ENCODE results near the gene PRDM2.
A peak's percentile ranks its signal among the peaks of the same experiment; 100 is the strongest.
"Not testable (repeated sequence)": the region's sequence is repeated elsewhere in the genome, so short reads cannot be mapped to it uniquely, and the experiment has no call there.

PRDM2 gene

DNA sequence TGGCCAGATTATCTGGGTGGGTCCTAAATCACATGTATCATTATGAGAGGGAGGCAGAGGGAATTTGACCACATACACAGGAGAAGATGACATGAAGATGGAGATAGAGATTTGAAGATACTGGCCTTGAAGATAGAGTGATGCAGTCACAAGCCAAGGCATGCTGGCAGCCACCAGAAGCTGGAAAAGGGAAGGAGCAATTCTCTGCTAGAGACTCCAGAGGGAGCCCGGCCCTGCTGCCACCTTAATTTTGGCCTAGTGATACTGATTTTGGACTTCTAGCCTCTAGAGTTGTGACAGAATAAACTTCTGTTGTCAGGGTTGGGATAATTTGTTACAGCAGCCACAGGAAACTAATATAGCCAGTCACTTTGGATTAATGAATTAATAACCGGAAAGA lies 2.2 kb upstream of the PRDM2 start:
- no peak for DNase-seq (ENCODE audit: low read depth in 2 of 2)

DNA sequence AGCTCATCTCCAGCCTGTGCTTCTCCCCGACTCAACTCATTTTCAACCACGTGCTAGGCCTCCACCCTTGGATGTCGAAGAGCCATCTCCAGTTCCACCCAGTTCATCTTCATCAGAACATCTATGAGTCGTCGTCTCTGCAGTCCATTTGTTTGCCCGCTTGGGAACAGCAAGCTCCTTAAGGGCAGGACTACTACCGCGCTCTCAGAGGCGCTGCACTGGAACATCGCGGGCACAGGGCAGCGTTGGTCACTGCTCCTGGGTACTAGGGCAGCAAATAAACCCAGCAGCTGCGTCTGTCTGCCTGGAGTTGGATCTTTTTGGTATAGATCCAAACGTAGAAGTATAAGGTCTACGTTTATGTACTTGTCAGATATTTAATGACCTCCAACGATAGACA lies 478 bp upstream of the PRDM2 start:
- DNase-seq (ENCODE audit: low read depth in 2 of 2) = no peak

DNA sequence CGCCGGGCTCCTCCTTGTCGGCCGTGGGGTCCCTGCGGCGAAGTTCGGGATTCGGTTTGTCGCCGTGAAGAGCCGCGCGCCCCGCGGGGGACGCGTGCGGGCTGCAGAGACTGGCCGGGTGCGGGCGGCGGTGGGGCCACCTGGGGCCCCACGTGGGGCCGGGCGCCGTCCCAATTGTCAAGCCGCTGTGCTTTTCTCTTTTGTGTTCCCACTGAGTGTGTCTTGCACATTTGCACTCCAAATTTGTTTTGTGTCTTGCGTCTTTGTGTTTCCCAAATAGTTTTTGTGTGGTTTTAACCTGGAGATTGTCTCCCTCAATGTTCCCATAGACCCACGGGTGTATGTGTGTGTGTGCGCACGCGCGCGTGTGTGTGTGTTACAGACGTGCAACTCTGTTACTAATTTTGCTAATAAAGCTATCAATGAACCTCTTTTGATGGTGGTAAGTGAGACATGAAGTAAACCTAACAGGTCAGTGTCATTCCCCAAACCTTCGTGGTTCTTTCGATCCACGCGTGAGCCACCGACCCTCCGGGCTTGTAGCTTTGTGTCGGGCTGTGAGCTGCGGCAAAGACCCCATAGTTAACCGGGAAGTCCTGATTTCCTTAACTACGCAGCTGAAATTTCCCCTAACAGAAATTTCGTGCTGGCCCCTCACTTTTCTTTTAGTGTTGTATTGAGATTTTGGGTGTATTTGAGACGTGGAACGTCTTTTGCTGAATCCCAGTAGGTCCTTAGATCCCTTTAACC lies 708 bp downstream of the PRDM2 start:
- peak in 1 of 2 donors; percentile 11 for DNase-seq (ENCODE audit: low read depth in 2 of 2)

DNA sequence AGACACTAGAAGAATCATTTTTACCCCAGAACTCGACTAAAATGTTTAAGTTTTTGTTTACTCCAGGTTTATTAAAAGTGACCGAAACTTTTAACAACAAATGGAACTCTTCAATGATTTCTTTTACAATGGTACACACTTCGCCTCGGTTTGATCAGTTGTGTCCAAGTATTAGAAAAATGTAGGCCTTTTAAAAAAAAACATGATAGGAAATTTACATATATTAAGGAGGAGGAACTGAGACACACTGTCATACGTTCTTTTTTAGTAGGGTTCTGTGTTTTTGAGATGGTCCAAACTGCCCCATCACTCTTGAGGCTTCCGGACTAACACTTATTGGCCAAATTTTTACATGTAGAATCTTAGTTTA lies 1.3 kb downstream of the PRDM2 start:
- DNase-seq (ENCODE audit: low read depth in 2 of 2) = no peak

DNA sequence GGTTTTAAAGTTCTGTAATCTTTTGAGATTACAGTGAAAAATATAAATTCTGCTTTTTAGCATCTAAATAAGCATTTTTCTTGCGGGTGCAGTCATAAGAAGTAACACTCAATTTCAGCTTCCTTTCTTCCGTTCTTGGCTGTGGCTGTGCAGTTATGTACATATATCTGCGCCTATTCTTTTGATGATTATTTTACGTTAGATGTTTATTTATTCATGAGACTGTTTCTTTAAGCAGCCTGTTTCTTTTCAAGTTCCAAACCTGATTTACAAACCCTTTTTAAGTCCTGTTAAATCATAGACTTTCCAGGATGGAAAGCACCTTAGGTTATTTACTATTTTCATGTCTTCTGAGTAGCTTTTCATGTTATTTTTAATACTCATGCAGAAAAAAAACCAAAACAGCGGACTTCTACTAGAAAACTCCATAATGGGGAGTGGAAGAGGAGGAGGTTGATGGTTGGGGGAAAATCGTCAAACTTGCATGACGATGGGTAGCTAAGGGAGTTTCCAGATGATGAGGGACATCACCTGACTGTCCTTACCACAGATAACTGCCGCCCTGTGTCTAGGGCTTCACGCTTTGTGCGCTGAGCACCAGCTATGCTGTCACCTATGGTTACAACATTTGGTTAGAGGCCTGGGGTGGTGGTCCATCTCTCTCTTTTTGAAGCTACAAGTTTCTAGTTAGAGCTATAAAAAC lies 2.6 kb downstream of the PRDM2 start:
- DNase-seq (ENCODE audit: low read depth in 2 of 2) = peak; percentile 4 to 38

DNA sequence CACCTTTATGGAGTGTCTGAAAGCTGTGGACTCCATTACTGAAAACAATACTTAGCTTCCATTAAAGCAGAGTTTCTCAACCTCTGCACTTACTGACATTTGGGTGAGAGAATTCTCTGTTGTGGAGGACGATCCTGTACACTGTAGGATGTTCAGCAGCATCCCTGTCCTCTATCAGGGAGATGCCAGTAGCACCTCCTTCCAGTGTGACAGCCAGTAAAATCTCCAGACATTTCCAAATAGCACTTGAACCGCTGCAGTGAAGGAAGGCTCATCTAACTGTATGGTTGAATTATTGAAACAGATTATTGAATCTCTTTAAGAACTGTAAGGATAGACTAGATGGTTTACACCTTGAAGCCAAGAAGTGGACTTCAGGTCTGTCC lies 3.1 kb downstream of the PRDM2 start:
- no peak for DNase-seq (ENCODE audit: low read depth in 2 of 2)

DNA sequence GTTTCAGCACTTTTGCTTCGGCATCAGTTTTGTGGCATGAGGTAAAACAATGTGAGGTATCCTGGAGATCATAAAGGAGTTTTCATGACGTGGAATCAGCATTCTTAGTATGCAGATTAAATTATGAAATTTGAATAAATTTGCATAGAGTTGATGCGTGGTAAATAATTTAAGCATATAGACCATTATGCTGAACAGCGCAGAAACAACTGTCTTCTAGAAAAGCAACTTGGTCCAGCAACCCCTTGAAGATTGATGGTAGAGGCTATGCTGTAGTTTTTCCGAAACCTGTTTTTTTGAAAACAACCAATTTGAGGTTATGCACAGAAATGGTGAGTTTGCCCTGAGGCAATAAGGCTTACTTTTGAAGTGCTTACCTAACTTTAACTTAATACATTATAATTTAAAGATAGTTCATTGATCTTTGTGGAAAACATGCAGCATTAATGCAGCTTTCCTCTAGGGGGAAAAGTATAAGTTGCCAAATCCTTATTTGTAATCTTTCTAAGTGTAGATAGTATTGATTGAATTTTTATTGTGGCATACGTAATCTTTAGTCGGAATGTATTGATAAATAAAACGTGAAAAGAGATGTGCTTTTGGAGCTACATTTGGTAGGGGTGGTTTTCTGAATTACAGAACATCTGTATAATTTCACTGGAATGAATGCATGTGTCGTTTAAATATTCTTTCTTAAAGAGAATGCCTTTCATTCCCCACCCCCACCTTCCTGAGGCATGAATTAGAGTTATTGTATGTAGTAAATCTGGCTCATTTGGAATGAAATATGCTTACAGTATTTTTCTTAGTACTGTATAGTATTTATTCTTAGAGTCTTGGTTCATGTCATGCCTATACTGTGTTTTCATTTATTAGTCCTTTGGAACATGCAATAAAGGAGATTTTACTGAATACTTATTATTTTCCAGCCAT lies 3.8 kb downstream of the PRDM2 start:
- DNase-seq (ENCODE audit: low read depth in 2 of 2) = no peak

DNA sequence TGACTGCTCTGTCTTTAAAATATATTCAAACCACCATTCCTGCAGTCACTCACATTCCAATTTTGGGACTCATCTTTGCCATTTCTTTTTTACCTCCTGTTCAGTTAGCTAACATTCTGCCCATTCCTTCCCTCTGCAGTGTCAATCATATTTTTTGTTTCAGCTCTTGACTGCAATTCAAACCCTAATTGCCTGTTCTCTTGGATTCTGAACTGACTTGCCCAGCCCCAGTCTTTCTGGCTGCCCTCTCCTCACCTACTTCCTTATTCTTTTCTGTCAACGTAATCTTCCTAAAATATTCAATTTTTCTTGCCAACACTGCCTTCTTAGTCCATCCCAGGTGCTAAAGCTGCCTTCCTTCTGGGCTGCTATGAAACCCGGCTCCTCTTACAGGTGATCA lies 6.1 kb downstream of the PRDM2 start:
- no peak for DNase-seq (ENCODE audit: low read depth in 2 of 2)

DNA sequence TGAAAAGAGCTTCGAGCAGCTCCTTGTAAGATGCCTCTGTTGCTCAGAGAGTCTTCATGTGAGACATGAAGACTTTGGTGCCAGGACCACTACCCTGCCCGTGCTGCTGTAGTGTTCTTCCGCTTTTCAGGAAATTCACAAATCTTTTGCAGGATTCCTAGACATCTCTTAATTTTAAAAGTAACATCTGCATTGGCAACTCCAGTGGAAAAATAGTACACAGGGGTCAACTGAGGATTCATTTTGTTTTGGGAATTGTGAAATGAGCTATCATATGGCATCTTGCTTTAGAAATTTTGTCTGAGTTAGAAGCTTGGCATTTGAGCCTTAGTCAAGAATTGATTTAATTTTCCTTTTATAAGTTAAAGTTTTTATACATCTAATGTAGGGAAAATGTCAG lies 7.2 kb downstream of the PRDM2 start:
- DNase-seq (ENCODE audit: low read depth in 2 of 2) = no peak

DNA sequence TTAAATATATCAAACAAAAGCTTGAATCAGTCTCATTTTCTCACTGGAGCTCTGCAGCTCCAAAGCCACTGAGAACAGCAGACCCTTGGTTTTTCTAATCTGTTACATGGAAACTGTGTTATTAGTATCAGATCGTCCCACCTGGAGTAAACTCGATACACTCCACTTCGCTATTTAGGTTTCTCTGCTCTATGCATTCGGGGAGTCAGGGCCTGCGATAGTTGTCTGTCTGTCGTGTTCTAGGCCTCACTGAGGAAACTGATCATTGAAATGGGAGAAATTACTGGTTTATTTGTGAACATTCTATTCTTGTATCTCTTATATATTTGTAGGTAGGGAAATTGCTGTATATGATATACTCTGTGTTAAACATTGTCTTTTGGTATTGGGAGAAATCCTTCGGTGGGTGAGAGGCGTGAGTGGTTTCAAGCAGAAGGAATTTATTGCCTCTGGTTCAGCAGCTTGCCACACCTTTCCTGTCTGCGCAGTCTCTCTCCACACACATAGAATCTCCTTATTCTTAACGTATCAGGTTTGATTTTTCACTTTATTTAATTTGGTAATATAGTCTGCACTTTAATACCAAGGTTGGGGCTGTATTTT lies 8.5 kb downstream of the PRDM2 start:
- DNase-seq (ENCODE audit: low read depth in 2 of 2) = no peak

DNA sequence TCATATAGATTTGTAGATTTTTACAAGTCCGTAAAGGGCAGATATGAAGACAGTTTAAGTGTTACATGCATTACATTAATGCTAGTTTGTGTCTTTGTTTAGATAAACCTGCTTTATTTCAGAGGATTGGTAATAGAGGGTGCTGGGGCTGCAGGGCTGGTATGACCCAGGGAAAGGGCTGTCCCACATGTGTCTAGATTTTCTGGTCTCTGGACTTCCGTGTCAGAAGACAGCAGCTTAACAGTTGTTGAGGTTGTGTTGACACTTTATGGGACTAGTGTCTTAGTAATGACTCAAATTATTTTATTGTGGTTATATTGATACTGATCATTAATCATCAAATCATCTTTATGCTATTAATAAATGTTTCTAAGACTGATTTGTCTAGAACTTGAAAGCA lies 10.1 kb downstream of the PRDM2 start:
- no peak for DNase-seq (ENCODE audit: low read depth in 2 of 2)

DNA sequence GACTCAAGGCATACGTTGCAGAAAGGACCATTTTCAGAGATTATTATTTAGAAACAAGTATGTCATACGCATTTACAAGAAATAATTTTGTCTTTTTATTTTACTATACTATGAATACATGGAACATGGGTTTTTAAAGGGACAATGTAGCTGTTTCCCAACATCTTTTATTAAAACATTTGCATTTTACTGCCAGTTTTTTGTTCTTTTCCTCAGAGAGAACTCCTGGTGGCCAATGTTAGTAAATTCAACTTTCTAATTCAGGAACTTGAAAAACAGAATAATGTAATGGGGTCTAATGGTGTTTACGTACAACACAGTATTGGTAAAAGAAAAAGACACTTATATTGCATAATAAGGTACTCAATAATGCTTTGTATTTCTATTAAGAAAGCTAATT lies 14.9 kb downstream of the PRDM2 start:
- no peak for DNase-seq (ENCODE audit: low read depth in 2 of 2)

DNA sequence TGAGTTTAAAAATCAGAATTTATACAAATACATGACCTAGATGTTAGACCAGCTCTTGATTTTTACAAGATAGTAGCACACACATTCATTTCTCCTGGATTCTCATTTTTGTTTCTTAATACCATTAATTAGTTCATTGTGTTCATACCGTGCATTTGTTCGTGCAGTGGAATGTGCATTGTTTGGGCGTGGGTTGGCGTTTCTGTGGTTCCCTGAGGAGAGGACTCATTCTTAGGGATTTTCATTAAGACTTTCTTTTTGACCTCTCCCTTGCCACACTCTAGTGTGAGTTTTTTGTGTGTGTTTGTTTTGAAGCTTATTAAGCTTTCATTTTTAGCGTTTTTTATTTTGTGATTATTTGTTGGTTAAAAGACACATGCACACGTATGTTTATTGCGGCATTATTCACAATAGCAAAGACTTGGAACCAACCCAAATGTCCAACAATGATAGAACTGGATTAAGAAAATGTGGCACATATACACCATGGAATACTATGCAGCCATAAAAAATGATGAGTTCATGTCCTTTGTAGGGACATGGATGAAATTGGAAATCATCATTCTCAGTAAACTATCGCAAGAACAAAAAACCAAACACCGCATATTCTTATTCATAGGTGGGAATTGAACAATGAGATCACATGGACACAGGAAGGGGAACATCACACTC lies 15.8 kb downstream of the PRDM2 start:
- not testable (repeated sequence) for DNase-seq (ENCODE audit: low read depth in 2 of 2)

DNA sequence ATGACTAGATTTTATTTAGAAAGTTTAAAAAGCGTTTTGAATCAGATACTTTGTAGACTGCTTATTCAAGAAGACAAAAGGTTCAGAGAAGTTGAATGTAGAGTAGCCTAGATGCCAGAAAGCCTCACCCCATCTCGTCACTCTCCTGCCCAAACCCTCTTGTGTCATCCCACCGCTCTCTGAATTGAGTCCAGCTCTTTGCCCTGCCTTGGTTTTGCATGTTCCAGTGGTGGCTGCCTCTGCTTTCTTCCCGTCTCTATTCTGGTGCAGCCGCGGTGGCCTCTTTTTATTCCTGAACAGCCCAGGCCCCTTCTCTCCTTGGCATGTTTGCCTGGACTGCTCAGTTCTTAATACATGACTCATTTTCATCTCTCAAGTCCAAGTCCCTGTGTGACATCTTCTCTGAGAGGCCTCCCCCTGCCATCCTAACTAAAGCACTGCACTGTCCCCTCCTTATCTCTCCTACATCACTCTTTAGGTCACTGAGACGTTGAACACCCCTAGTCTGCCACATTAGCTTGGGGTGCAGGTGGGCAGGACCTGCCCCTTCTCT lies 22.9 kb downstream of the PRDM2 start:
- DNase-seq (ENCODE audit: low read depth in 2 of 2) = no peak

DNA sequence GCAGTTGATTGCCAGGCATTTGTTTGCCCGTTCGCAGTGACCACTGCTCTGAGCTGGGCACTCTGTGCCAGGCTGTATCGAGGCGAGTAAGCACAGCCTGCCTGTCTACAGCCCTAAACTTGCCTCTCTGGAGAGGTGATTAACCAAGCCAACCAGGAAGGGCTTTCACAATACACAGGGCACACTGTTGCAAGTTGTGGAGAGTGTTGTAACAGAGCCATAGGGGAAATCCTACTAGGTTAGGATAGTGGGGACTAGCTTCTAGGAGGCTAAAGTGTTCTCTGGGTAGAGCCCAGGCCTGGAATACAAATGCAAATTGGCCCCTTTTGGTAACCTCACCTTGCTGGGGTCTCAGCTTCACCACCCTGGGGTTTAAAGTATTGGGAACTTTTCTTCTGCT lies 23.8 kb downstream of the PRDM2 start:
- DNase-seq (ENCODE audit: low read depth in 2 of 2) = no peak

DNA sequence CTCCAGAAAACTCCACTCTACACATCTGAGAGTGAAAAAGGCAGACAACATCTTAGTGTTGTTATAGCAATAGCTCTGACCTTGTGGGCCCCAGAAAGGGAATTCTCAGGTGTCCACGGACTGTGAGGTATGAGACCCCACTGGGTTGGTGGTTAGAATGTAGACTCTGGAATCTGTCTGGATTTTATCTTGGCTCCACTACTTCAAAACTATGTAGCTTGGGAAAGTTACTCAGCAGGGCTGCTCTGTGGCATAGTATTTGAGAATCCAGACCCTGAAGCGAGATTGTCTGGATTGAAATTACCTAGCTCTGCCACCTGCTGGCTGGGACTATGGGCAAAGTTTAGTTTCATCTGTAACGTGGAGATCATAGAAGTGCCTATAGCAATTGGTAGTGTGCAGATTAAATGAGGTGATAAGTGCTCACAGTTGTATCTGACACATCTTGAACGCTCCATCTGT lies 25.8 kb downstream of the PRDM2 start:
- peak; percentile 18 to 36 for DNase-seq (ENCODE audit: low read depth in 2 of 2)

DNA sequence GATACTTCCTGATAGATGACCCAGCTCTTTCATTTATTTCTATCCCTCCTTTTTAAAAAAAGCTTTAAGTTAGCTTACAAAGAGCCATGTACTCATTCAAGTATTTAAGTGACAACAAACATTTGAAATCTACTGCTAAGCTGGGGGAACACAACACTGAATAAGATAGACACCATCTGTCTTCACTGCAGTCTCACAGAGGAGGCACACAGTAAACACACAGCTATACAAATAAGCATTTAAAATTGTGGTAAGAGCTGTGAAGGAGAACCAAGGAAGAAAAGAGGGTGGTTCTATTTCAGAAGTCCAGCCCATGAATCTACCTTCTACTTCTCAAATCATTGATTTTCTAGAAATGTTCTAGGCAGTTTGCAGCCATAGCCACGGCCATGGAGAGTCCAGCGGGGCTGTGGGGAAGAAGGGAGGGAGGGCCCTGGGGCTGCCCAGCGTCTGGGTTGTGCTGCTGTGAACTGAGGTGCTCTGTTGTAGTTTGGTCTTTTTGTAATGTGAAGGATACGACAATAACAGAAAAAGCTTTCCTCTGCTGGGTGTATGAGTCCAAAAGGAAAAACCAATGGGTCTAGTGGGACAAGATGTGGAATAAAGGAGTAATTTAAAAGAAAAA lies 28.2 kb downstream of the PRDM2 start:
- no peak for DNase-seq (ENCODE audit: low read depth in 2 of 2)

DNA sequence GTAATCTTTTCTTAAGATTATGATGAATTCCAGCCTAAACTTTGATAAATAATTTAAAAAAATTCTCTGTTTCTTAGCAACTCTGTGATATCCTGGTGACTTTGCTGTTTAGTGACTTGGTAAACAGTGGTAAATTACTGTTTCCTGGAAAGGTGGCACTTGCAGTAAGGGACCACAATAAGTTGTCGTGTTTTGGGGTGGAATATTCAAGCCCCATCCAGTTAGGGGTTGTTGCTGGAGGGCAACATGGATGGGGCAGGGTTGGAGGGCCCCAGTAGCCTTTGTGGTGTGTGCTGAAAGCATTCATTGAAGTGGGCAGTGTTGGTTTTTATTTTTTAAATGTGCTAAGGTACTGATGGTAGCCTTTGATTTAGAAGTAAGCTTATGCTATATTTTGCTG lies 30.3 kb downstream of the PRDM2 start:
- no peak for DNase-seq (ENCODE audit: low read depth in 2 of 2)

DNA sequence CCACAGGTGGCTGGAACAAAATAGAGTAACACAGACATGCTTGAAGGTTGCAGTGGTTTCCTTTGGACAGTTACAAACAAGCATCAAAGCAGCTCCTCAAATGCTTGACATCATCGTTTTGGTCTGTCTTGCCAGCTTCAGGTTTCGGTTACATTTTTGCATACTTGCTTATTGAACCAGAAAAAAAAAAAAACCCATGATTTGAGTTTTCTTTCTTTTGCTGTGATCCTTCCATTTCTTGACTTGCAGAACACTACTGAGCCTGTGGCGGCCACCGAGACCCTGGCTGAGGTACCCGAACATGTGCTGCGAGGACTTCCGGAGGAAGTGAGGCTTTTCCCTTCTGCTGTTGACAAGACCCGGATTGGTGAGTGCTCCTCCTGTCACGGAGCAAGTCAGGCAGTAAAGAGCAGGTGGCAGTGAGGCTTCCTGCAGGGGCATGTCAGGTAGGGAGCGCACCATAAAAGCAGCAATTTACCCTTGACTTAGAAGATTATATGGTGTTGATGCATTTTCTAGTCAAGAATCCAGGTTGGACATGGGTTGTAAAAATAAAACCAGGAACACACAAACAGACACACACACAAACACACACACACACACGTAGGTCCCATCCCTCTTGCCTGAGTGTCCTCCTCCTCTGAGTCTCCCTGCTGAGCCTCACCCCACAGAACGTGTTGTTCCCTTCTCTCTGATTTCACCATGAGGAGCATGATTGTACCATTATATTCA lies 30.9 kb downstream of the PRDM2 start:
- peak; percentile 52 to 61 for DNase-seq (ENCODE audit: low read depth in 2 of 2)

DNA sequence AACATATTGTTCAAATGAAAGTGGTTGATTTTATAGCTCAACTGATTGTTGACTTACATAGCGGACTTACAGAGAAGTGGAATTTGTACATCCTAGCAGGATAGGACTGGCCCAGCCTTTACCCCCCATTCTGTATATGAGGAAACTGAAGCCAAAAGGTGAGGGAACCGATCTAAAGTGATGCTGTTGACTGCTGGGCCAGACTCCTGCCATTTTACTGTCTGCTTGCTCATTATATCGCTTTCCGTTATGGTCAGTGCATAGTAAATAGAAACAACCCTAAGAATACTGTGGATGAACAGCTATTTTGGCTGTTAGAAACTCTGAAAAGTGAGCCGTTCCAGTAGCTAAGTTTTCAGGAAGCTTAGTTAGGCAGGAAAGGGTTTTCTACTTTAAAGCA lies 31.9 kb downstream of the PRDM2 start:
- DNase-seq (ENCODE audit: low read depth in 2 of 2) = no peak

All from stimulated activated CD8-positive, alpha-beta memory T cell treated with anti-CD3 and anti-CD28 coated beads, Interleukin-7, amount 100 ng/mL, for 1 hour (primary cell).